NCI-H82 (cell line): ENCODE results near the gene PAX6.

ENCODE experiments used
- DNase-seq: peaks from one replicate; lab custom pipeline; 2025; lab: John Stamatoyannopoulos, UW

PAX6 gene

DNA sequence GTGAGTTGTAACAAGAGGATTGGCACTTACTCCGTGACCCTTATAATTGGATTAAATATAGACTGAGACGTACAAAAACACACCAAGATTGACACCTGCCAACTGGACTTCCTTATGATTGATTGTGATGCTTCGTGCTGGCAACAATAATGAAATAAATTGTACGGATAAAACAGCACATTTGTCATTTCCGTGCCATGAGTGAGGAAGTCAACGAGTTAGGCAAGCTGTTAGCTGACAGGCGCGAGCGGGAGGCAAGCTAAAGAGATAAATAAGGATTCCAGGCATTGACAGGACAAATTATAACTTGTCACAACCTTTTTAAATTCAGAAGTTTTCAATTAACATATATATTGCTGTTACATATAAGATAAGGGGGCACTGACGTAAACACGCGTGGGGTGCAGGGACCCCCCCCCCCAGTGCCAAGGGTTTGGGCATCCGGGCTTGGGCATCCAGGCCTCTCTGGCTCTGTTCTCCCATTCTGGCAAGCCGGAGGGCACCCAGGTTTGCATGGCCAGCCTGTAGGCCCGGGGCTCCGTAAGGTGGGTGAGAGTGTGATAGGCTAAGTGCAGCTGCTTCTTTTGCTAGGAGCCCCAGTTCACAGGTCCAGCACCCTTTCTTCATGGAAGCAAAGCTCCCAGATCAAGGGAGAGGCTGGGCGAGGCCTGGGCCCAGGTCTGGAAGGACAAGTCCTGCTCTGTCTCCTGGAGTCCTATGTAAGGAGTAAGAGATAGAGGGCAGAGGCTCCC is 11.2 kb upstream of the PAX6 start:
- DNase-seq: peak; percentile 13

DNA sequence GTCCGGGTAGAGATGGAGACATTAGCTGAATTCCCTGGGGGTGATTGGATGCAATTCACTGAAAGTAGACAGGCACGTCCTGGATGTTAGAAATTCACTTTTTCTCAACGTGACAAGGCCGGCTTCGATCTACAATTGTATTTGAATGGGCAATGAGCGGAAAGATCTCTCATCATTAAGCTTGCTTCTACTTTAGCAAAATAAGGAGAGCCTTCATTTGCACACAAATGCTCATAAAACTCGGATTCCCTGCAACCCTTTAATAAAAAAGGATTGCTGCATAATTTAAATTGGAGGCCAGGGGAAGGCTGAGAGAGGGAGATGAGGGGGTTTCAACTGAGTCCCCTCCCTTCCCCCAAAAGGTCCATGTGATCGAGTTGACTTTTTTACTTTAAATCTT is 10.6 kb upstream of the PAX6 start:
- no peak for DNase-seq

DNA sequence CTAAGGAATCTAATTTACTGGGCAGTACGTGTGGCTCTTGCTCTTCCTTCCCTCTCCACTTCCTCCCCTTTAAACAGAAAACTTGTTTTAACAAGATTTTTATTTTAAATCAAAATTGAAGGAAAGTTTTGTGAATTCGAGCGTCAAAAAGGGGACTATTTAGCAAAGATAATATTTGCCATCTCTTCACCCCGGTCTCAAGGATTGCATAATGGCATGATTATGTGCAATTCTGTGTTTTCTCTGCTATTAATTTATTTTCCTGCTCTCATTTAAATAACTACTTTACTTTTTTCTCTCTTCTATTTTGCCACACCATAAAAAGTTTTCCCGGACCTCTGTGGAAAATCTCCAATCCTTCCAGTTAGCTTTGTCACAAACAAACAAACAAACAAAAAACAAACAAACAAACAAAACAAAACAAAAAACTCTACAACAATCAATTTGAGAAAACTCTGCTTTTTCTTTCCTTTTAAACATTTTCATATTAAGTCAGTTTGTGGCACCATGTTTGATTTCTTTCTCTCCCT is 10.2 kb upstream of the PAX6 start:
- no peak for DNase-seq

DNA sequence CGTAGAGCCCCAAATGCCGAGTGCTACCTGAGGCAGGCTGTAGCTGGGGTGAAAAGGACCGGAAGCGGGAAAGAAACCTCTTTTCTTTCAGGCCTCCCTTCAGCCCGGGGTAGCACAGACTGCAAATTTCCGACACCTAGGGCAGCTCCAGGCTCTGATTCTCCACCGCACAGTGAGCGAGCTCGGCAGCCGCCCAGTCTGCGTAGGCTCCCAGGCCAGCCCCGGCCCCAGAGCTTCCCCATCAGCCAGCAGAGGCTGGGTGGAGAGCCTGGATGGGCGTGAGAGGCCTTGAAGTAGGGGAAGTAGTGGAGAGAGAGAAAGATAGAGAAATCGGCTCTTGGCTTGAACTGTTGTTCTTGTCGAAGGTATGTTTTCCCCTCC is 9.3 kb upstream of the PAX6 start:
- no peak for DNase-seq

DNA sequence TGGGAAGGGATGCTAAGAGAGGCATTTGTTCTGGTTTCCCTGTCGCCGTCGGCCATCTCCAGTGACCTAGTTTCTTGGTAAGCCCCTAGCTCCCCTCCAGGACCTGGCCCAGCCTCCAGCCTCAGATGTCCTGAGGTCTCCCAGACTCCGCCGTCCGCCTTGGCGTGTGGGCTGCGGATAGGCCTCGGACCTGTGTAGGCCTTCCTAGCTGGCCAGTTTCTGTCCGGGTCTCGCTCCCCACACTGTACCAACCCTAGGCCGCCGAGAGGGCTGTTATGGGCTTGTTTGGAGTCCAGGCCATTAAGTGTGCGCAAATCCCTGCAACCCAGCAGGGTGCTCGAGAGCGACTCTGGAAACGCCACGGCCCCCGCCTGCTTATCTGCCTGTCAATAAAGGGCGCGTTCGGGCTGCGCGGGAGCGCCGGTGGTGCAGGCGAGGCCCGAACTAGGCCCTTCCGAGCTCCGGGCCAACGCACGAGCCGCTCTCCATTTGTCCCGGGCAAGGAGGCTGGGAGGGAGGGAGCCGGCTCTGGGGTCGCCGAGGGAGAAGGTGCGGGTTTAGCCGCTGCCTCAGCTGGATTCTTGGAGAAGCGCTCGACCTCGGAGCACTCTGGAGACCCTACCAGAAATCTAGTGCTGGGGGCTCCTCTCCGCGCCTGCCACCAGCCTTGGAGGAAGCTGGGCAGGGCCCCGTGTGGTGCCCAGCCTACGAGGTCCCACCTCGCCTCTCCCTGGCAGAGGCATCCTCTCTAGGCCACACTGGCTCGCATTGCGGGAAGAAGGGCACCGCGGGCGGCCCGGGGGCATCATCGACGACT is 8.7 kb upstream of the PAX6 start:
- DNase-seq: no peak

DNA sequence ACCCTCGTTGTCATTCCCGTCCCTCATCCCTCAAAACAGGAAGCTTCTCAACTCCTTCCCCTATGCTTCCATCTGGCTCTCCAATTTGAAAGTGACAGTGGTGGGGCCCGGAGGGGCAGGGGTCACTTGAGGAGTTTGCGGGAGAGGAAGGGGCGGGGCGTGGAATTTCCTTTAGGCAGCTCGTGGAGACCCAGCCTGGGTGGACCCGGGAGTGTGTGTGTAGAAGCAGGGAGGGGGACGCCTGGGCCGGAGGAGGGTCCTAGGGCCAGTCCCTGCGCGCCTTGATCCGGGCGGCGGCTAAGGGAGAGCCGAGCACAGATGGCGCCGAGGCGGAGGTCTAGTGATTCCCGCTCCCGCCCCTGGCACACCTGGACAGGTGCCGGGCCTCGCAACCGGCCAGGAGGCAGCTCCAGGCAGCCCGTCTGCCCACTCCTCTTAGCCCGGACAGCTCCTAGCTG is 7.8 kb upstream of the PAX6 start:
- DNase-seq: no peak

DNA sequence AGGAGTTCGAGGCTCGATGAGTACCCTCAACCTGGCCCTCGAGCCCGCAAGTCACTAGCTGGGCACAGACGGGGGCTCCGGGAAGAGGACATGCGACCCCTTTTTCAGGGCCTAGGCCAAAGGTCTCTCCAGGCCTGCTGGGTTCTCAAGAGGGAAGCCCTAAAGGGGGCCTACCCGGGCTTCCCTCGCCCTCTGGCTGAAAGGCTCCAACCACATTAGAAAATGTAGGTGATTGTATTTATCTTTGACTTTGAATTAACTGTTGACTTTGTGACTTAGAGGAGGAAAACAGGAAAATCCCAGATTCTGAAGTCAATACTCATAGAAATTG is 7.3 kb upstream of the PAX6 start:
- DNase-seq: no peak

DNA sequence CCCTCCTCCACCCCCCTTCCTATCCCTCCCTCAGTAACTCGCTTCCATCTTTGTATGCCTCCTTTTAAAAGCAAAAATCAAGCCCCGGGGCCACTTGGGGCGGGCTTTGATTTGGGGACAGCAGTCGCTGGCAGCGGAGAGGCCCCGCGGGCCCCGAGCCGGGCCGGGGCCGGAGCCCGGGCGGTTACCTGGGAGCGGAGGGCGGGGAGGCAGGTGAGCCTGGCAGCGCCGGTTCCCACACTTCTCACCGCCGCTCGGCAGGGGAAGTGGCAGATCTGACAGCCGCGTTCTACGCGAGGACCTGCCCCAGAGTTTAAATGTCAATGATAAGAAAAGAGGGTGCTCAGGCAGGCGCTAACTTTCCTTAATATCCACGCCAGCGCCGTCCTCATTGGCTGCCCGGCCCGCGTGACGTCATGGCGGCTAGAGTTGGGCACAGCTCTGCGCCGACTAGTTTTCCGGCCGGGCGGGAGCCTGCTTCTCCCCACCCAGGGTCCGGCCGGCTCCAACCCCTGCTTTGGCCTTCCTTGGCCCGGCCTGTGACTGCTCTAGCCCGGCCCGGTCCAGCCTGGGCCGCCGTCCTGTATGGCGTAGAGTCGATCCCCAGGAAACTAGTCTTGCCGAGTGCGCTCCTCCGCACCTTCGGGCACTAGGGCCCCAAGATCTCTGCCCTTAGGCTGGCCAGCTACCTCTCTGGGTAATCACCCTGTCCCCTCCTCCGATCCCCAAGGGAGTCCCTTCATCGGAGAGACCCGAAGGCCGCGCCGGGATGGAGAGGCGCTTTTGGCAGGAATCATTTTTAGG is 6.7 kb upstream of the PAX6 start:
- DNase-seq: peak; percentile 8

DNA sequence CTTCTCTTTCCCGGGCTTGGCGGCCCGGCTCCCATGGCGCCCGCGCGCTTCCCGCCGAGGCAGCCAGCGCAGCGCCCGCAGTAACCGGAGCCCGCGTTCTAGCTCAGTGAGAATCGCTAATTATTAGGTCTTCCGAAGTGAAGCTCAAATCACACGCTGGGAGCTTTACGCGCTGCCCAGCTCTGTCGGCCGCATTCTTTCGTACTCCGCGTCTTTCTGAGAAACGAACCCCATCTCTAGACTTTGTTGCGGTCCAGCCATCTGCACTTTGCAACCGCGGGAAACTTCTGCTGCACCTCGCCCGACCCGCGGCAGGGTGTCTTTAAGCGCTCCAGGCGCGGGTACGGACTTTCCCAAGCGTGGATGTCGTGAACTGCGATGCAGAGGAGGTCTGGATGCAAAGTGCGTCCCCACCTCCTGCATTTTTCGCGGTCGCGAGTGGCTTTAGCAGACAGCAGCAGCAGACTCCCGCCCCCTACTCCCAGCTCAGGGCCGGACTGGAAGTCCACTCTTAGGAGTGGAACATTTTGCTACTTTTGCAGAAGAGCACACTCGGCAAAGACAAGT is 6.0 kb upstream of the PAX6 start:
- DNase-seq: peak; percentile 19

DNA sequence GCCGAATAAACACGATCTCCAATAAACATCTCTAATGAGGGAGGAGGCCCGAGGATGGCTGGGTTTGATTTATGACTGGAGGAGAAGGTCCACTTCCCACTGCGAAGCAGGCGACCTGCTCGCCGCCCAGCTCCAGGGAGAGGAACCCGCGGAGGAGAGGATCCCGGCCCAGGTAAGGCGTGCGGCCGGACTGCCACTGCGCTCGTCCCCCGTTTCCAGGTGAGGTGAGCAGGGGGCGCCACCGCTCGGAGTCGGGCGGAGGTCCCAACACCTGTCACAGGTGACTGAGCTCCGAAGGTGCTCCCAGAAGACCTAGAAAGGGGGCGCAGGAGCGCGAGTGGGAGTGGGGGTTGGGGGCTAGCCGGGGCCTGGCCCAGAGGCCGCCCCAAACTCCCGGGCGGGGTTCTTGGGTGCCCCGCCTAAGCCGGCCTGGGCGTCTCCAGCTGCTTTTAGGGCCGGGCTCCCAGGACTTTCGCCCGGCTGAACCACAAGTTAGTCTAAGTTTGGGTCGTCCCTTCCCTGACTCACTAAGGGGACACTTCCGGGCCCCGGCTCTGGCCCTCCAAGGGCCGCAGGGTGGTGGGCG is 5.4 kb upstream of the PAX6 start:
- DNase-seq: peak; percentile 9

DNA sequence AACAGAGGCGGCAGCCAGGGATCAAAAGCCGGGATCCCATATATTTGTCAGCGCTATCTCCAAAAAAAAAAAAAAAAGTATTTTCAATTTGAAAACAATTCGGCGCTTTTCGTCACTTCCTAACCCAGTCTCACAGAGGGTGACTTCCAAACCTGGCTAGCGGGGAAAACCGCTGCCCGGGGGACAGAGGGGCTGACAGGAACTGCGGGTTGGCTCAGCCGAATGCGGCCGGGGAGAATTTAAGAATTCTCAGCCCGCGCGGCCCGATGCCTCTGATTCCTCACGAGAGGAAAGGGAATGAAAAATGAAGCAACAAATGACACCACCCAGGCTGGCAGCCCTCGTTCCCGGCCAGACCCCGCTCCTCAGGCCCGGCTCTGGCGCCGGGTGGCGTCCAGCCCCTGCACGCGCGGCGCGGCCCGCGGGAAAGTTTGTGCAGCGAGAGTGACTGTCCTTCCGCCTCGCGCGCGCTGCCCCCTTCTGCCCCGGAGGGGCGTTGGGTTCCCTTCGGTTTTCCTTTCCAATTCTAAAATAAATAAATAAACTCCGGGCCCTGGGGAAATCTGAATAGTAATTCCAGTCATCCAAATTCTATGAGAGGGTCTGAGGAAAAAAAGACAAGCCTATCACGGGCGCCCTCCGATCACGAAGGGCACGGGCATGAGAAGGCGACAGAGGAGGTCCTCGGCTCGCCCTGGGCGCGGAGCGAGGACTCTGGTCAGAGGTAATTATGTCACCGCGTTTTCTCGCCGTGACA is 4.8 kb upstream of the PAX6 start:
- DNase-seq: no peak

DNA sequence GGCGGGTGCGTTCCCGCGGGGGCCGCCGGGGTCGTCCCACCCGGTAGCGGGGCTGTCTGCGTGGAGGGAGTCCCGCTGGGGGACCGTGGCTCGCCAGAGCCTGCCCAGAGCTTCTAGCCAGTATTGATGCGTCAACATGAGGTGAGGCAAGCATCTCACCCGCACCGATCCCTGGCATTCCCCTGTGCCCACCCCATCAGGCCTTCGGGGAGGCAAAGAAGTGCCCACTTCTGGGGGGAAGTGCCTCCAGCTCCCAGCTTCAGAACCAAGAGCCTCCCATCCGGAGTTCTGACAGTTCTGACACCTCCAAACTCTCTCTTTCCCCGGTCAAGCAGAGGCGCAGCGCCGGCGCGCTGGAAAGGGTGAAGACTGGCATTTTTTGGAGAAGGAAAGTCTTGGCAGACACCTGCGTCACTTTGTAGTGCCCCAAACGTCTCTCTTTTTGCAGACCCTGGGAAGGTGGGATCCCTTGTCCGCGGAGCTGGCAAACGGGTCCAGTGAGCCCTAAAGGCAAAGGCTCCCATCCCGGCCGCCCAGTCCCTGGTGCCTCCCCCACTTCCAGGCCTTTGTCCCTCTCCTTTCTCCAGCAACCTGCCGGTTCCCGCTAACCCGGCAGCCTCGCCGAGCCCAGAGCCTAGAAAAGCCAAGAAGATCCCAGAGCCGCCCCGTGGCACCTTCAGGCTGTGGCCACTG is 3.2 kb upstream of the PAX6 start:
- no peak for DNase-seq

DNA sequence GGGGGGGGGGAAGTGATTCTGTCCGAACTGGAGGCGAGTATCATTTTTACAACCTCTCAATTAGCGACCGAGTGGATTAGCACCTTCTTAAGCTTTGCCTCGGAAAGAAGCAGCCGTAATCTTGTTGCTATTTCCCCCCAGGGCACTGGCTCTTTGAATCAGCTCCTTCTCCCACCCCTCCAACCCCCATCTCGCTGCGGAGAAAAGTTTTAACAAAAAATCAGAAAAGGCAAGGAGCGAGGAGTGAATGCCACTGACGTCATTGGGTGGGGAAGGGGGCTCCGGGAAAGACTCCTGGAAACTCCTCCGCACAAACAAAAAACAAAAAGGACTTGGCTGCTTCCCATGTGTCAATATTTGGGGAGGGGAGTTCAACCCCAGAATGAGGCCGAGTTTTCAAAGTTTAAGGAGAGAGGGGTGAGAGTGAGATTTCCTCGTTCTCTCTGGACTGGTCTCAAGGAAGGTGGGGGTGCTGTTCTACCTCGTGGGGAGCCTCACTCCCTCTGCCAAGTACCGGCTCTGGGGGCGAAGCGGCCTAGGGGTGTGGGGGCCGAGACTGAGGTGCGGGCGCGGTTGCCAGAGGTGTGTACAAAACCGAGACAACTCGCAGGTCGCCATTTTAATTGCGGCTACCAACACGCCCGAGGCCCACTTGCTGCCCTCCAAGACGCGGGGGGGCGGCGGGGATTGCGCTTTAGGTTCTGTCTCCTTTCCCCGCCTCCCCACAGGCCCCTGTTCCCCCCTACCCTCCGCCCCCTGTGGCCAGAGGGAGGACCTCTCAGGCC is 2.5 kb upstream of the PAX6 start:
- DNase-seq: peak; percentile 78

DNA sequence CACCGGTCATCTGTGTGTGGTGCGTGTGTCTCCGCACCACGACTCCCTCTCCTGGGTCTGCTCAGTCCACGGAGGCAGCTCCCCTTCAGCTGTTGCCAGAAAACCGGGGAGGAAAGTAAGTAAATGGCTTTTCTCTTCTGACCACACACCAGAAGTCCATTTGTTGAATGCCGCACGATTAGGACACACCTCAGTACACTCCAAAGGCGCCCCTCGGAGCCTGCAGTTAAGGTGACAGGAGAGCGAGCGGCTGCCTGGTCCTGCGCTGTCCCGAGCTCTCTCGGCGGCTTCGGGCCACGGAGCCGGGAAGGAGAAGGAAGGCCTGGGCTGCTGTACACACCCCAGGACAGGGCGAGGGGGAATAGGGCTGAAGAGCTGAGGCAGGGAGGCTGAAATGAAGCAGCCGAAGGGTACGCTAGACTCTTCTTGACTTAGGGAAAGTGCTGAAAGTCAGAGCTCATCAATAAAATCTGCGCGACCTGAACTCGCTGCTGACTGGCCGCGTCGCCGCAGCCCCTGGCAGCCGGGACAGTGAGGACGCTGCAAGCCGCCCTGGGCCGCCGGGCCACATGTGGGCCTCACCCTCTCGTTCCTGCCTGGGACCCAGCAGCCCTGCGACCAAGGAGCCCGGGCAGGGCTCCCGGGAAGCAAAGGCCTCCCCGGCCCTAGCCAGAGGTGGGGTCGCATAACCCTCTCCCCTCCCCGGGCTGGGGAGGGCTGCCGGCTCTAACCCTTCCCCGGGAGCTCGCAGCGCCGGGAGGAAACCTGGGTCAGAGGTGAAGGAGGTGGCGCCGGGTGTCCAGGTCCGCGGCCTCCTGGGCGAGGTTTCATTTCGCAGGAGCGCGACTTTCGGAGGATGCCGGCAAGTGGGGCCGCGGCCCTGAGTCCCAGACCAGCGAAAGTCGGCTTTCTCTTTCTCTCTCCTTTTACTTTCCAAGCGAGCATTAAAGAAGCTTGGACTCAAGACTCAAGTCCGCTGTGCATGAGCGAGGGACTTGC is 1.6 kb upstream of the PAX6 start:
- no peak for DNase-seq

DNA sequence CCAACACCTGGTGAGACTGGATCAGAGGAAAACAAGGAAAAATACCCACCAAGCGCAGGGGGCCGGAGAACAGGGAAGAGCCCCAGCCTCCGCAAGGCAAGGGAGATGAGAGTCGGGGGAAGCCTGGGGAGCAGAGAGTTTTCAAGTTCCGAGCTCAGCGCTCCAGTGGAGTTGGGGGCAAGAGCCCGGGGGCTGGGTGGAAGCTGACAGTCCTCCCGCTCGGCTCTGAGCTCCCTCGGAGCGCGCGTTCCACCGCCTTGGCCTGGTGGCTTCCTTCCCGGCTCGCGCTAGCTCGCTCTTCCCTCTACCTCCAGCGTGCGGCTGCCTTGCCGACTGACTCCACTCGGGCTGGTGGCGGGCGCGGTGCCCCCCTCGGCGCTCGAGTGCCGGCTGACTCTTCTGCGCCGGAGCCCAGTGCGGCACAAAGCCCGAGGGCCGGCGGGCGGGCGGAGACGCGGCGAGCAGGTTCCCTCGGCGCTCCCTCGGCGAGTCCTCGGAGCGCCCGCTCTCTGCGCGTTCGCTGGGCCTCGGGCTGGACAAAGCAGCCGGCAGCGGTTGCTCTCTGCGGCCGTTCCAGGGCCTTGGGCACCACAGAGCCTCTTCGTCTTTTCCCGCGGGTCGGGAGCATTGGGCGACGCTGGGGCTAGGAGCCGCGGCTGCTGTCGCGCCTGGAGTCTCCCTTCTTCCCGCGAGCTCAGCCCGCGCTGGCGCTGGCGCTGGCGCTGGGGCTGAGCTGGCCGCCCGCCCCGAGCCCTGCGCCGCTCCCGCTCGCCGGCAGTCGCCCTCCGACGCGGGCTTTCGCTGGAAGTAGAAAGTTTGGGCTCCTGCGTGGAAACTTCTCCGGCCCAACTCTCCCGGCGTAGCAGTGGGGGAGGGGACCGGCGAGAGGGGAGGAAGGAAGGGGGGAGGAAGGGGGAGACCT is 1.0 kb downstream of the PAX6 start:
- peak; percentile 59 for DNase-seq

DNA sequence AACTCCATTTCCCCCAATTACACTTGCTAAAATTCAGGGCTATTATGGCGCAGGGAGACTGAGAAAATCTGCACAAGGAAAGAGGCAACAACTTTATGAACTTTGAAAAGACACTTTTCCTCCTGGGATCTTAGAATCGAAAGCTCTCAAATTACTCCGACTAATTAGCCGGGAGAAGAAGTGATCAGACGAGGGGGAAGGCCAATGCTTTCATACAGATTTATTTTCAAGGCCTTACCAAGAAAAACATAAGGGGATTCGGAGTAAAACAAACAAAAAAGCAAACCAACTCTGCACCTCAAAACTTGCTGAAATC is 1.6 kb downstream of the PAX6 start:
- DNase-seq: no peak
